ENCODE results near the gene PDIK1L.

Gene PDIK1L

DNA sequence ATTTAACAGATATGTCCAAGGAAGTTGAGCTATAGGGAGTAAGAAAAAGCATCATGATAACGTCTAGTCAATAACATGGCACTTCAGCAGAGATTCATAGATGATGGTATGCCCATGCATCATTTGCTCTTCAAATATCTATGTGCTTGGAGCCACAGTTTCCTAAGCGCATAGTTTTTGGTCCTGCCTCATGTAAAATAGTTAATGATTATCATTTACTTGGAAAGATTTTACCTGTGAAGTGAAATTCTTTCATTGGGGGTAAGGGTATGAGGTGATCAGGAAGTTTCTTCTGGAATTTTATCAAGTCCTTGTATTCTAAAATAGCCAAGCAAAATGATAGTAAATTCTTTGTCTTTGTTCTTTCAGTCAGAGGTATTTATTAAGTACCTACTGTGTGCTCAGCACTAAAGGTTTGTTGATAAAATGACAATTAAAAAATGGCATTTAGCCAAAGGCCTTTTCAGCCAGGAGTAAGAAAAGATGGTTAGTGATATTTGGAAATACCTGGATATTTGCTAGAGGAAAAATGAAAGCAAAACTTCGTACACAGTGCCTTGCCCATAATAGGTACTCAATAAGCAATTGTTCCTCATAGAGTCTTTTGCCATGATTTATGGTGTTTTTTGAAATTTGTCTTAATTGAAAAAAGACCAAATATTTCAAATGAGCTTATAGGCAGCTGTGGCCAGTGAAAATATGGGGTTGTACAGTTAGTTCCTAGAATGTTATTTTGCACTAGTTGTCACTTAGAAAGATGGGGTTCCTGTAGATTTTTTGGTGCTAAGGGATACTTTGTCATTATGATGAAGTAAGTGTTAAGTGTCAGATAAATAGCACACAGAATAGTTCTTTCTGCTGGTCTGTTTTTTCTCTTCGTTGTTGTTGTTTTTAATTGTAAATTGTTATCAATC, 13.1 kb downstream of the PDIK1L start:
- no peak for DNase-seq

- DNase-seq, result no peak
These were observed 13.8 kb downstream of the PDIK1L start for GRCh38 chr1:26125382-26125781.

DNA sequence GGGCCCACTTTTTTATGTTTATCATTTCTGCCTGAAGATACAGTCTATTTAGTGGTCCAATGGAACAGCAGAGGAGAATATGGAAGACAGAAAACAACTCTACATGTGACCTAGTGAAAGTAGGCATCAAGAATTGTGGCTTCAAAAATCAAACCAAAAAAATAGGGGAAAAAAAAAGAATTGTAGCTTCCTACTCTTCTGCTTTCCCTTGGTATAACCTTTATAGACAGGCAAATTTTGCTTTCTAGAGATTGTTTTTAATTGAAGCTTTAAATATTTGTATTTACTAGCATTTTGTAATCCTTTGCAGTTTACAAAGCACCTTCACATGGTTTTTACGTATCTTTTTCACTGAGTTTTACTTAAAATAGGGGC, 14.3 kb downstream of the PDIK1L start:
- no peak for DNase-seq

GRCh38 chr1:26126321-26127084, 14.9 kb downstream of the PDIK1L start:
- DNase-seq, result no peak

DNA sequence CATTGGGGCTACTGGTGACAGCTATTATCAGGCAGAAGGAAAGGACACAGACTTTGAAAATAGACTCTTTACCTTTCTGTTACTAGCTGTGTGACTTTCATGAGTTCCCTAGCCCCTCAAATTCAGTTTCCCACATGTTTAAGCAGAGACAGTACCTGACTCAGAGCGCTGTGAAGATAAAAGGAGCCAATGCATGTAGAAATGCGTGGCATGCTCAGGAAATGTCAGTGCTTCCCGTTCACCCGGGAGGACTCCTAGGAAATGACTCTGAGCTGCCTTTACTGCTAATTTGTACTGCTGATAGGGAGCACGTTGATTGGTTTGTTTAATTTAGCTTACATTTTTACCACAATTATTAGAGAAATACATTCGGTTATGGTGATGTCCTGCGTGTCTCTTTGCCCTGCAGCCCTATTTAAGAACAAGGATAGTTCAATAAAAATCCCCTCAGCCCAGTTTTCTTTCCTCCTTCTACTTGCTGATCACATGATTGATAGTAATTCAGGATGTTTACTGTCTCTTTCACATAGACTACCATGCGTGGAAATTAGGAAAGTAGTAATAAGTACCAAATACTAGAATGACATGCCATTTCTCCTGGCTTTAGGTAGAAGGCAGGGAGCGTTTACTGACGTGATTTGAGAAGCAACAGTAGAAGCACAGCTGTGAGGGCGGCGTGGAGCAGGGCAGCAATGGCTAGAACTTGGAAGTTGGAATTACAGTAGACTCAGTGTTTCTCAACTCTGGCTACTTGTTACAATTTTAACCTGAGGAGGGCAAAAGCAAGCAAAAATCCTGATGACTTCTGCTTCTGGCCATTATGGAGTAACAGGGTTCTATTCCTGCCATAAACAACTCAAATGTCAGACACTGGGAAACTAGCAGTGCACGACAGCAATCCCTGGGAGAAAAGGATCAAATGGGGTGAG, 15.9 kb downstream of the PDIK1L start:
- no peak for DNase-seq

- DNase-seq, result no peak
These were observed 18.2 kb downstream of the PDIK1L start for GRCh38 chr1:26129778-26130177.

DNA sequence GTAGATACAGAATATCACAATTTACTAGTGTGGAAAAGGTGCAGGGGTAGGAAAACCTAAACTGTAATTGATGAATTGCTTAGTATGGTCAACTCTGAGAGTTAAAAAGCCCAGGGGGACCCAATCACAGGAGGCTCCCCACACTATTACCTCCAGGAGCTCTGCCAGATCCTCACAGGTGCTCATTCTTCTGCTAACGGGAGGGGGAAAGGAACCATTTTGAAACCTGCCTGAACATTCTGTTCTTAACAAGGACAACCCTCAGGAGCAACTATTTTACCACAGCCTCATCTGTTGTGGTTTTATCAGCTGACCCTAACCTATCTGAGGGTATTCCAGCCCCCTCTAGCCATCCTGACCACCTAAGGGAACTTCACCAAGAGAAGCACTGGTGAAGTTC, 19.1 kb downstream of the PDIK1L start:
- no peak for DNase-seq

GRCh38 chr1:26132128-26132833, 20.7 kb downstream of the PDIK1L start:
- DNase-seq, result no peak

- no peak for DNase-seq
These were observed 21.2 kb downstream of the PDIK1L start for GRCh38 chr1:26132834-26133167.

DNA sequence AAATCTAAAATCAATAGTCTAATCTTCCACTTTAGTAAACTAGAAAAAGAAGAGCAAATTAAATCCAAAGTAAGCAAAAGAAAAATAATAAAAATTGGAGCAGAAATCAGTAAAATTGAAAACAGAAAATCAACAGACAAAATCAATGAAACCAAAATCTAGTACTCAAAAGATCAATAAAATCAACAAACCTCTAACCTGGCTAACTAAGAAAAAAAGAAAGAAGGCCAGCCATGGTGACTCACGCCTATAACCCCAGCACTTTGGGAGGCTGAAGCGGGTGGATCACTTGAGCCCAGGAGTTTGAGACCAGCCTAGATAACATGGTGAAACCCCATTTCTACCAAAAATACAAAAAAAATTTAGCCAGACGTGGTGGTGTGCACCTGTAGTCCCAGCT, 22.8 kb downstream of the PDIK1L start:
- DNase-seq, result no peak

DNA sequence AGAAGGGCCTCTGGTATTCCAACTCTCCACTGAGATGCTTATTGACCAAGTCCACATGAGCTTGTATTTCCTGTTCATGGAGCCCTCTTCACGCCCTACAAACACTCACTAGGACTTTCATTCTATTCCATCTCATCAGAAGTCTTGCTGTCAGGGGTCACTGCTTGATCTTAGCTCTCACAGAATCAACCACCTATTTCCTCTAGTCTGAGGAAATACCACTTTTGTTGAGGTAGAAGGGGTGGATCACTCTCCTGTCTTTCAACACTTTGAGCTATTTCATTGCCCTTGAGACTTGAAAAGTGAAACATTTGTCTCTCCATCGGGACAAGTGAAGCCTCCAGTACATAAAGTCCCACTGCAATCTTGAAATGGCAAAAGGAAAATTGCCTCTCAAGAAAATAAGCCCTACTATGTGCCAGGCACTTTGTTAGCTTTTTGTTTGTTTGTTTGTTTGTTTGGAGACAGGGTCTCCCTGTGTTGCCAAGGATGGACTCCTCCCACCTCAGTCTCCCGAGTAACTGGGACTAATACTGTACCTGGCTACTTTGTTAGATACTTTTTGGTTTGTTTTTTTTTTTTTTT, 27.4 kb downstream of the PDIK1L start:
- DNase-seq, result no peak

- no peak for DNase-seq
These were observed 30.5 kb downstream of the PDIK1L start for GRCh38 chr1:26142159-26142558.

GRCh38 chr1:26145041-26145959, 33.7 kb downstream of the PDIK1L start:
- DNase-seq, result peak; percentile 70

DNA sequence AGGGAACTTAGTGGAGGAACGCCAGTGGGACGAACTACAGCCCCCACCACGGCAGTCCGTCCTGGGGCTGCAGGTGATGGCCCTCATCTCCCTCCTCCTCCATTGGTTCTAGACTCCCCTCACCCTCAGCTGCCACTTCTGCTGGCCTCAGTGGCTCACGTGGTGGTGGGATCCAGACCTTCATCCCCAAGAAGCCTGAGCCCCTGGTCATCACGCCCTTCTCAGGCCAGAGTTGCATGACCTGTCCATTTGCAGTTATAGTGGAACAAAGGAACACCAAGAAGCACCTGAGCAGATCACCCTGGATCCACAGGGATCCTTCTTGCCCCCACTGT, 34.3 kb downstream of the PDIK1L start:
- DNase-seq, result no peak

DNA sequence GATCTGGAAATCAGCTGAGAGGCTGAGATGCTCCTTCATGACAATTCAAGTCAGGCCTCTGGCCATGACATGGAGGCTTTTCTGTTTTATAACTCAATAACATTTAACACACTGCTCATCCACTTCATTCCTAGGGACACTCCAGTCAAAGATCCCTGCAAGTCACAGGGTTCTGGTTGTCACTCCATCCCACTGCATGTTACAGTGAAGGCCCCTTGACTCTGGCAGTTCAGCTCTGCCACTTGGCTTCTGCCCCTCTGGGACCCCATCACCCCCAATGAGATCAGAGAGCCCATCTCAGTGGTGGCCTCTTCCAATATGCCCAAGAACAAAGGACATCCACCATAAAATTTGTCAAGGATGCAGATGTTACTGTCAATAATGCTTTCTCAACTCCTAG, 37.3 kb downstream of the PDIK1L start:
- DNase-seq, result no peak

- no peak for DNase-seq
These were observed 42.4 kb downstream of the PDIK1L start for GRCh38 chr1:26153966-26154532.

DNA sequence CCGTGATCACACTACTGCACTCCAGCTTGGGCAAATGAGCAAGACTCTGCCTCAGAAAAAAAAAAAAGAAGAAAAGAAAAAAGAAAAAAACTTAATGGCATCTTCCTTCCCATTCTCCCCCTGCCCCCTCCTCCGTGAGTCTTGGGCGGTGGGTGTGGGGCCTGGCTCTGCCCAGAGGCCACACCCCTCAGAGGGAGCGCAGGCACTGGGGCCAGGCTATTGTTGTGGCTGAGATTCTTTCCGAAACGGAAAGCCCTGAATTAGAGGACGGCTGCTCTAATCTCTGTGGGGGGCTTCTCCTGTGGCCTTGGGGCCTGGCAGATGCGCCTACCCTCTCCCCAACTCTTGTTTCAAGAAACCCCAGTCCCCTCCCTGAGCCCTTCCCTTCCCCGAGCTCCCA, 43.1 kb downstream of the PDIK1L start:
- no peak for DNase-seq

DNA sequence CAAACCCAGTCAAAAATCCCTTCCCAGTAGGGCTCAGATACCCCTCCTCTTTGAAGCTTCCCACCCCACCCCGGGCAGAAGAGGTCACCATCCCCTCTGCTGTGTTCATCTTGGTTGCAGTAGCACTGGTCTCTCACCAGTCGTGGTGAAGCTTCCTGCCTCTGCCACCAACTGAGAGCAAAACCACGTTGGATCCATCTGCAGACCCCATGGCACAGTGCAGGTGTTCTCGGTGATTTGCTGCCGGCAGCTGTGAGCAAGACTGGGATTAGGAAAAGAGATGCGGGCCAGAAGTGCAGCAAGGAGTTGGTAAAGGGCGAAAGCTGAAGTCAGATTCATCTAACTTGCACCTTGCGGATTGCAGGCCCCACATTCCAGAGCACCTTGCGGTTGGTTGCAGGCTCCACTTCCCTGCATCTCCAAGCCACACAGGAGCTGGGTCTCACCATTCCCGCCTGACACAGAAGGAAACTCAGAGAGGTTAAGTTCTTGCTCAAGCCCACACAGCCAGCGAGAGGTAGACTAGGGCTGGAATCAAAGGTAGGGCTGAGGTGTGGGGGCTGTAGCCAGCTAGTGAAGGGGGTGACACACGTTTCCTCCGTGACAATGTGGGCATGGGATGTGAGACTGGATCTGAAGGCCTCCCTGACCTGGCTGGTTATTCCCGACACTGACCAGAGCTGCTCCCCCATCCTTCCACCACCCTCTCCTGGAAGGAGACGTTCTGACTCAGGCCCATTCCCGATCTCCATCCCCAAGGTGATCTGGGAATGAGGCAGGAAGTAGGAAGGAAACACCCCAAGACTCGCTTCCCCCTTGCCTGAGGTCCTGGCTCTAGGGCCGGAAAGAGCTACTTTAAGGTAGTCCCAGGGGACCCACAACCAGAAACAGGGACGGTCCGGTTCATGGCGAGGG, 44.0 kb downstream of the PDIK1L start:
- DNase-seq, result no peak

DNA sequence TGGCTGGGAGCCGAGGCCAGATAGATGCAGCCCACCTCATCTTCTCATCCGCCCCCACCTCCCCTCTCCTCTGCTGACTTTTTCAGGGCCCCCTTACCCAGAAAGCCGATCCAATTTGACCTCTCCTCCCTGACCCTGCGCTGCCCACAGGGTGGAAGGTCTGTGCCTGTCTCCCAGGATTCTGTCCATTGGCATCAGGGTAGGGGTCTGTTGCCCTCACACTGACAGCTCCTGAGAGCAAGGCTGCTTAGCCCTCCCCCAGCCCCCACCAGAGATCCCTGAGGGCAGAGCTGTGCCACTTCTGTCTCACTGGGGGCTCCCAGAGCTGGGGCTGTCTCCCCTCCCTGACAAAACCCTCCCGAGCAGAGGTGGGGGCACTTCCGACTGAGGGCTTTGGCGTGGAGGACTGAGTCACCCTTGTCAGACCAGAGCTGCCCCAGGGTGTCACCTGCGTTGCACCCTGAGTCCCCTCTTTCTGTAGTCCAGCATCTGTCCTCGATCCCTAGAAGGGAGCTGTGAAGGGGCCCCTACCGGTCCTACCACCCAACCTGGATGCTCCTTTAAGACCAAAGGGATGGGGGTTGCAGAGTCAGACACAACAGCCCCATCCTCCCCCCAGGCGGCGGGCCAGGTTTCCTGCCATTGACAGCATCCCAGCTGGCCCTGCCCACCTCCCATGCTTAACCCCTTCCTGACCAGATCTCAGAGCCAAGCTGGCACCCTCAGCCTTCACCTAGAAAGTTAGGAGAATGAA, 44.8 kb downstream of the PDIK1L start:
- DNase-seq, result no peak
